ENCODE measurements around the gene JMJD1C.

DNA sequence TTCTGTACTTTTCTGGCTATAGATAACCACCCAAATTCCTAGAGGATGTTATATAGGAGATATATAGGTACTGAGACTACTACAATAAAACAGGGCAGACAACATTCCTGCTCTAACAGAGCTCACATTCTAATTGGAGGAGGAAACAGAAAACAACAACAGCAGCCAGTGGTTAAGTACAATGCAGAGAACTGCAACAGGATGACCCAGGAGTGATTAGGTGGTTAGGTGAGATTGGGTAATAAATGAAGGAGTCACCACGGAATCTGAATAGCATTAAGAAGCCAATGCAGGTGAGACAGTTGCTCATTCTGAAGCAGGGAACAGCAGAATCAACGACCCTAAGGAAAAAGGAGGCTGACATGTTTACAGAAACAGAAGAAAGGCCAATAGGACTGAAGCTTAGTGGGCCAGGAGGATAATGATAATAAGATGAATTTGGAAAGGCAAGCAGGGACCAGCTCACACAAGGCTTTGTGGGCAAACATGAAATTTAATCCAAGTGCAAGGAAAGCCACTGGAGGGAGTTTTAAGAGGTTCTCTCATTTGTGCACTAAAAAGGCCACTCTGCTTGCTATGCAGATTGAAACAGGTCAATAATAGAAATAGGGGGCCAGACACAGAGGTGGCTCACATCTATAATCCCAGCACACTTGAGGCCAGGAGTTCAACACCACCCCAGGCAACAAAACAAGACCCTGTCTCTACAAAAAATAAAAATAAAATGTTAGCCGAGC is 38.5 kb upstream of the JMJD1C start:
- TF ChIP-seq, protein P1, sequence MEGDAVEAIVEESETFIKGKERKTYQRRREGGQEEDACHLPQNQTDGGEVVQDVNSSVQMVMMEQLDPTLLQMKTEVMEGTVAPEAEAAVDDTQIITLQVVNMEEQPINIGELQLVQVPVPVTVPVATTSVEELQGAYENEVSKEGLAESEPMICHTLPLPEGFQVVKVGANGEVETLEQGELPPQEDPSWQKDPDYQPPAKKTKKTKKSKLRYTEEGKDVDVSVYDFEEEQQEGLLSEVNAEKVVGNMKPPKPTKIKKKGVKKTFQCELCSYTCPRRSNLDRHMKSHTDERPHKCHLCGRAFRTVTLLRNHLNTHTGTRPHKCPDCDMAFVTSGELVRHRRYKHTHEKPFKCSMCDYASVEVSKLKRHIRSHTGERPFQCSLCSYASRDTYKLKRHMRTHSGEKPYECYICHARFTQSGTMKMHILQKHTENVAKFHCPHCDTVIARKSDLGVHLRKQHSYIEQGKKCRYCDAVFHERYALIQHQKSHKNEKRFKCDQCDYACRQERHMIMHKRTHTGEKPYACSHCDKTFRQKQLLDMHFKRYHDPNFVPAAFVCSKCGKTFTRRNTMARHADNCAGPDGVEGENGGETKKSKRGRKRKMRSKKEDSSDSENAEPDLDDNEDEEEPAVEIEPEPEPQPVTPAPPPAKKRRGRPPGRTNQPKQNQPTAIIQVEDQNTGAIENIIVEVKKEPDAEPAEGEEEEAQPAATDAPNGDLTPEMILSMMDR (IDR thresholded peaks at IDR 0.05), result no peak
- TF ChIP-seq POLR2A (IDR thresholded peaks at IDR 0.05), result no peak
